ENCODE measurements around the gene STX19. TPM values are rescaled to one million over a fixed set of nuclear protein-coding genes. Genes with fewer than 3 reads are reported as not detected.

Gene STX19
- total RNA-seq, 1 experiment from 2014 or later: not detected

DNA sequence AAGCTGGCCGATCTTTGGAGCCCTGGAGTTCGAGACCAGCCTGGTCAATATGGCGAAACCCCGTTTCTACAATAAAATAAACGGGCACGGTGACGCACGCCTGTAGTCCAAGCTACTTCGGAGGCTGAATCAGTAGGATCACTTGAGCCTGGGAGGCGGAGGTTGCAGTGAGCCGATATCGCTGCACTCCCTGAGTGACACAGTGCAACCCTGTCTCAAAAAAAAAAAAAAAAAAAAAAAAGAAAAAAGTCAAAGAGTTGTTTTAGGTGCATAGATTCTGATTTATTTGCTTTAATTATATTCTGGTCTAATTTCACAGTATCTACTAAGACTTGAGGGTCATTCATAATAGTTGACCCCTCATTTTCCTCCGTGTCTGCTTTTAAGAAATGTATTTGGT, 46.7 kb downstream of the STX19 start:
- no peak overlapping the region for H3K27ac ChIP-seq (ENCODE audit: low read depth, low read length, poor library complexity, severe bottlenecking)
- TF ChIP-seq, protein P1, sequence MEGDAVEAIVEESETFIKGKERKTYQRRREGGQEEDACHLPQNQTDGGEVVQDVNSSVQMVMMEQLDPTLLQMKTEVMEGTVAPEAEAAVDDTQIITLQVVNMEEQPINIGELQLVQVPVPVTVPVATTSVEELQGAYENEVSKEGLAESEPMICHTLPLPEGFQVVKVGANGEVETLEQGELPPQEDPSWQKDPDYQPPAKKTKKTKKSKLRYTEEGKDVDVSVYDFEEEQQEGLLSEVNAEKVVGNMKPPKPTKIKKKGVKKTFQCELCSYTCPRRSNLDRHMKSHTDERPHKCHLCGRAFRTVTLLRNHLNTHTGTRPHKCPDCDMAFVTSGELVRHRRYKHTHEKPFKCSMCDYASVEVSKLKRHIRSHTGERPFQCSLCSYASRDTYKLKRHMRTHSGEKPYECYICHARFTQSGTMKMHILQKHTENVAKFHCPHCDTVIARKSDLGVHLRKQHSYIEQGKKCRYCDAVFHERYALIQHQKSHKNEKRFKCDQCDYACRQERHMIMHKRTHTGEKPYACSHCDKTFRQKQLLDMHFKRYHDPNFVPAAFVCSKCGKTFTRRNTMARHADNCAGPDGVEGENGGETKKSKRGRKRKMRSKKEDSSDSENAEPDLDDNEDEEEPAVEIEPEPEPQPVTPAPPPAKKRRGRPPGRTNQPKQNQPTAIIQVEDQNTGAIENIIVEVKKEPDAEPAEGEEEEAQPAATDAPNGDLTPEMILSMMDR (conservative IDR thresholded peaks at IDR 0.05; ENCODE audit: low read depth, low read length): no peak
- no peak for TF ChIP-seq EZH2 (IDR thresholded peaks at IDR 0.05; ENCODE audit: borderline replicate concordance, low read depth, low read length, poor library complexity, severe bottlenecking)
- H3K27me3 ChIP-seq (replicated peaks; ENCODE audit: insufficient read depth, low read depth, low read length, poor library complexity): no peaks in the 10 kb centered on the region
- no peaks in the 10 kb centered on the region for H3K9me3 ChIP-seq (ENCODE audit: low read depth, low read length, poor library complexity, severe bottlenecking)
- ChIA-PET POLR2A (ENCODE audit: low non-redundant PET) (no interaction called here), CTCF (no interaction called here)
- H3K36me3 ChIP-seq (ENCODE audit: insufficient read depth, low read length, poor library complexity, severe bottlenecking): no peaks in the 10 kb centered on the region
- BruUV-seq (replicated peaks): no TSS peak
- intact Hi-C loops (cut with micrococcal nuclease; ENCODE audit: unreplicated experiment): no loop called here
- peaks cover 25% of the 10 kb centered on the region for H3K4me1 ChIP-seq (ENCODE audit: insufficient read depth, low read length, poor library complexity, severe bottlenecking)
- no peak for DNase-seq (ENCODE audit: low spot score)
- no peak overlapping the region for H3K4me3 ChIP-seq (ENCODE audit: low read depth, low read length, poor library complexity, severe bottlenecking)

DNA sequence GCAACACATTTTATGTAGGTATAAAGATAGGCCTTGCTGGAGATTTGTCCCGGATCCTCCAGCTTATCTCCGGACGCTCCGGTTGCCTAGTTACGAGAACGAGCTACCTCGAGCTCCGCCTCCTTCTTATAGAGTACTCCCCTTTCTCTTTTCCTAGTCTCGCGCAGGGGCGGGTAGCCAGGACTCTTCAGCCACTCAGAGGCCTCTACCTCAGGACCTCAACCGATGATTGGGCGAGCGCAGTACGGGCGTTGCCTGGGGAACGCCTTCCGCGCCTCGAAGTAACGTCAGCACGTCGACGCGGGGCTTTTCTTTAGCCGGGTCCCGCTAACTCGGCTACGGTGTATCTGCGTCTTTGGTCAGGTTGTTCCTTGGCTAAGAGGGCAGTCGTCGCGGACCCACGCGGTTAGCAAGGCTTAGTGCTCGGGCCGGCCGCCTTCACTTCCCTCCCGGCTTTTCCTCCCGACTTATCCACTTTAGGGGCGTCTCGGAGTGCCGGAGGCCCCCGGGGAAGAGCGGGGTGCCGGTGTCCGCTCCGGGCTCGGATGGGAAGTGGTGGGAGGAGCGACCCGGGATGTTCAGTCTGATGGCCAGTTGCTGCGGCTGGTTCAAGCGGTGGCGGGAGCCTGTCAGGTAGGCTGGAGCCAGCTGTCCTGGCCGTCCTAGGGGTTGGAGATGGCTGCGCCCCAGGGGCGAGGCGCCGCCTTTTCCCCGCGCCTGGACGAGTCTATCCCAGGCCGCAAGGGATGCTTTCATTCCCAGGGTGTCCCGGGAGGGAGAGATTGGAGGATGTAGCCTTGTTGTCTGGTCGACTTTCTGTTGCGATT, 48.3 kb downstream of the STX19 start, which contains the start of gene ARL13B:
Gene ARL13B, plus strand, starts transcription at position 306 of the 827 bp plus-strand sequence. Its CDS starts 269 bp downstream, at position 575.
- no TSS peak for BruUV-seq (replicated peaks)
- H3K4me1 ChIP-seq (ENCODE audit: insufficient read depth, low read length, poor library complexity, severe bottlenecking): peaks cover 16% of the 10 kb centered on the region
- DNase-seq (ENCODE audit: low spot score): peak; percentile 100
- CTCF ChIA-PET: no interaction called here
- H3K36me3 ChIP-seq (ENCODE audit: insufficient read depth, low read length, poor library complexity, severe bottlenecking): no peaks in the 10 kb centered on the region
- H3K4me3 ChIP-seq (ENCODE audit: low read depth, low read length, poor library complexity, severe bottlenecking): peak within 1 kb of the TSS; percentile 73
- H3K27me3 ChIP-seq (replicated peaks; ENCODE audit: insufficient read depth, low read depth, low read length, poor library complexity): no peaks in the 10 kb centered on the region
- intact Hi-C loops (cut with micrococcal nuclease; ENCODE audit: unreplicated experiment): loop anchor here (1.0 to 10.0 kb wide), 2 partner anchors 83 to 115 kb away; partner anchors contain the start of gene NSUN3
- H3K9me3 ChIP-seq (ENCODE audit: low read depth, low read length, poor library complexity, severe bottlenecking): no peaks in the 10 kb centered on the region
- H3K27ac ChIP-seq (ENCODE audit: low read depth, low read length, poor library complexity, severe bottlenecking): peak within 1 kb of the TSS; percentile 80
- POLR2A ChIA-PET (ENCODE audit: low non-redundant PET): interaction anchor here (0.6 kb wide), 2 partner anchors 61 to 121 kb away, joined by 7 to 11 read pairs; no protein-coding TSS in a partner anchor
- TF ChIP-seq, protein P1 (conservative IDR thresholded peaks at IDR 0.05; ENCODE audit: low read depth, low read length): no peak
- no peak for TF ChIP-seq EZH2 (IDR thresholded peaks at IDR 0.05; ENCODE audit: borderline replicate concordance, low read depth, low read length, poor library complexity, severe bottlenecking)

DNA sequence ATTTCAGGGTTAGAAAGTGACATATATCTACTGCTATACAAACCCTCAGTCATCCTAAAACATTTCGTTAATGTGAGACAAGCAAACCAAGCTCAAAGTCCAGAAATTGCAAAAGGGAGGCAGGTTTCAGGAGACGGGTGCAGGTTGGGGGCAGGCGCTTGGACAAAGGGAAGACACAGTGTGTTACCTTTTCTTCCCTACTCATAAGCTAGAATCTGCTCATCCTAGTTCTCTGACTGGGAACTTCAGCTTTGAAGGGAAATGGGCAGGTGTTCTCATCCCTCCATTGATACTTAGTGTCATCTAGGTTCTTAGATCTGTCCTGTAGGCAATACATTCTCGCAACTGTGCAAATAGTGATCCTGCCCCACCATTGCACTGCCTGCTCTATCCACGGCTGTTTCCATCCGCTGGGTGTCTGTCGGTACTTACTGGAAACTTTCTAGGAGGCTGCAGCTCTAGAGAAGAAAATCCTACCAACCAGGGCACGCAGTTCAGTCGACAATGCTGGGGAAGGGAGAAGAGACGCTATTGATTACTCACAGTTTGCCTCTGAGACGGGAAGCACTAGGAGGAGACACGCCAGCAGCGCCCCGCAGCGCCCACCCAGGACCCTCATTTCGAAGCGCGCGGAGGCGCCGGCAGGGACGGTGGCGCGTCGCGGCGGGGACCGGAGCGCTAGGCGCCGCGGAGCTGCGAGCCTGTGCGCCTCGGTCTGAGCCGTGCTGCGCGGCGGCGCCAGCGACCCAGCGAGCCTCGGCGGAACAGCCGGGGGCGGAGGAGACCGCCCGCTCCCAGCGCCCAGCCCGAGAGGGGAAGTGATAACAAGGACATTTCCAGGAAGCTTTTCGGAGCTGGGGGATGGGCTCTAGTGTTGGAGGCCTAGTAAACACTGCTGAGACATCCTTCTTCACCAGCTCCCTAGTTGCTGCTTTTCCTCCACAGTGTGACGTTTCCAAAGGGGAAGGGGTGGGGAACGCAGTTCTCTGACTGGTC, 55.0 kb downstream of the STX19 start, which contains the start of gene PROS1:
Gene PROS1, minus strand, starts transcription at position 766 of the 996 bp plus-strand sequence. Its CDS starts 147 bp downstream, at position 619.
- peak; percentile 91 for DNase-seq (ENCODE audit: low spot score)
- TSS peak; percentile 61 for BruUV-seq (replicated peaks)
- Histone ChIP-seq H3K9me3 (ENCODE audit: low read depth, low read length, poor library complexity, severe bottlenecking) (no peaks in the 10 kb centered on the region), H3K36me3 (ENCODE audit: insufficient read depth, low read length, poor library complexity, severe bottlenecking) (no peaks in the 10 kb centered on the region), H3K4me3 (ENCODE audit: low read depth, low read length, poor library complexity, severe bottlenecking) (peak within 1 kb of the TSS; percentile 56), H3K27me3 (replicated peaks; ENCODE audit: insufficient read depth, low read depth, low read length, poor library complexity) (no peaks in the 10 kb centered on the region), H3K27ac (ENCODE audit: low read depth, low read length, poor library complexity, severe bottlenecking) (peak within 1 kb of the TSS; percentile 83), H3K4me1 (ENCODE audit: insufficient read depth, low read length, poor library complexity, severe bottlenecking) (peaks cover 4% of the 10 kb centered on the region)
- ChIA-PET POLR2A (ENCODE audit: low non-redundant PET) (no interaction called here), CTCF (no interaction called here)
- intact Hi-C loops (cut with micrococcal nuclease; ENCODE audit: unreplicated experiment): loop anchor here (10.0 kb wide), 1 partner anchor 109 kb away; no protein-coding TSS in a partner anchor
- TF ChIP-seq, protein P1 (conservative IDR thresholded peaks at IDR 0.05; ENCODE audit: low read depth, low read length): peak; percentile 27; the same call in 1 of the 2 replicates
- TF ChIP-seq EZH2 (IDR thresholded peaks at IDR 0.05; ENCODE audit: borderline replicate concordance, low read depth, low read length, poor library complexity, severe bottlenecking): no peak

All from A673 (cell line).